ENCODE measurements around the gene PILRB.
"Not testable (repeated sequence)": the region's sequence is repeated elsewhere in the genome, so short reads cannot be mapped to it uniquely, and the experiment has no call there.

PILRB gene

GRCh38 chr7:100349757-100350156 is 8.2 kb upstream of the PILRB start:
- no peak overlapping the region for H3K27ac Mint-ChIP-seq
- DNase-seq, result no peak

GRCh38 chr7:100351657-100352058 is 6.3 kb upstream of the PILRB start:
- DNase-seq, result no peak
- H3K9me3 Mint-ChIP-seq, result no peaks in the 10 kb centered on the region
- H3K27ac Mint-ChIP-seq, result no peak overlapping the region
- H3K4me3 Mint-ChIP-seq, result no peak overlapping the region
- no peaks in the 10 kb centered on the region for H3K4me1 Mint-ChIP-seq
- no peak for TF ChIP-seq CTCF (IDR thresholded peaks at IDR 0.05)
- H3K27me3 Mint-ChIP-seq (ENCODE audit: low read depth, poor library complexity), result no peaks in the 10 kb centered on the region
- peaks cover 40% of the 10 kb centered on the region for H3K36me3 Mint-ChIP-seq (ENCODE audit: low read depth)

More at GRCh38 chr7:100349757-100350156, 8.2 kb upstream of the PILRB start:
- Mint-ChIP-seq H3K4me1 (peaks cover 3% of the 10 kb centered on the region), H3K27me3 (ENCODE audit: low read depth, poor library complexity) (no peaks in the 10 kb centered on the region), H3K36me3 (ENCODE audit: low read depth) (peaks cover 44% of the 10 kb centered on the region), H3K9me3 (no peaks in the 10 kb centered on the region), H3K4me3 (no peak overlapping the region)
- no peak for TF ChIP-seq CTCF (IDR thresholded peaks at IDR 0.05)

- H3K27ac Mint-ChIP-seq, result not testable (repeated sequence)
Observed at GRCh38 chr7:100352230-100352781, 5.6 kb upstream of the PILRB start.

GRCh38 chr7:100352984-100353684 is 4.8 kb upstream of the PILRB start:
- TF ChIP-seq CTCF (IDR thresholded peaks at IDR 0.05), result no peak
- no peak overlapping the region for H3K27ac Mint-ChIP-seq

More at GRCh38 chr7:100352230-100352781, 5.6 kb upstream of the PILRB start:
- not testable (repeated sequence) for DNase-seq; H3K4me3 Mint-ChIP-seq; H3K4me1 Mint-ChIP-seq; H3K27me3 Mint-ChIP-seq (ENCODE audit: low read depth, poor library complexity); H3K9me3 Mint-ChIP-seq
- H3K36me3 Mint-ChIP-seq (ENCODE audit: low read depth), result peaks cover 34% of the 10 kb centered on the region

GRCh38 chr7:100353685-100354330 is 4.1 kb upstream of the PILRB start:
- Mint-ChIP-seq H3K4me3 (no peak overlapping the region), H3K27ac (no peak overlapping the region), H3K4me1 (no peaks in the 10 kb centered on the region), H3K36me3 (ENCODE audit: low read depth) (peaks cover 28% of the 10 kb centered on the region), H3K27me3 (ENCODE audit: low read depth, poor library complexity) (no peaks in the 10 kb centered on the region), H3K9me3 (no peaks in the 10 kb centered on the region)
- TF ChIP-seq CTCF (IDR thresholded peaks at IDR 0.05), result no peak
- no peak for DNase-seq

More at GRCh38 chr7:100352984-100353684, 4.8 kb upstream of the PILRB start:
- H3K36me3 Mint-ChIP-seq (ENCODE audit: low read depth), result peaks cover 27% of the 10 kb centered on the region
- H3K4me1 Mint-ChIP-seq, result no peaks in the 10 kb centered on the region
- H3K27me3 Mint-ChIP-seq (ENCODE audit: low read depth, poor library complexity), result no peaks in the 10 kb centered on the region
- H3K4me3 Mint-ChIP-seq, result no peak overlapping the region
- DNase-seq, result no peak
- H3K9me3 Mint-ChIP-seq, result no peaks in the 10 kb centered on the region

- Mint-ChIP-seq H3K9me3 (no peaks in the 10 kb centered on the region), H3K27me3 (ENCODE audit: low read depth, poor library complexity) (no peaks in the 10 kb centered on the region), H3K4me1 (peaks cover 5% of the 10 kb centered on the region), H3K36me3 (ENCODE audit: low read depth) (peaks cover 34% of the 10 kb centered on the region), H3K27ac (no peak overlapping the region), H3K4me3 (no peak overlapping the region)
- TF ChIP-seq CTCF (IDR thresholded peaks at IDR 0.05), result no peak
- no peak for DNase-seq
Observed at GRCh38 chr7:100356416-100357068, 1.4 kb upstream of the PILRB start.
